ENCODE data around the gene PDE11A.

DNA sequence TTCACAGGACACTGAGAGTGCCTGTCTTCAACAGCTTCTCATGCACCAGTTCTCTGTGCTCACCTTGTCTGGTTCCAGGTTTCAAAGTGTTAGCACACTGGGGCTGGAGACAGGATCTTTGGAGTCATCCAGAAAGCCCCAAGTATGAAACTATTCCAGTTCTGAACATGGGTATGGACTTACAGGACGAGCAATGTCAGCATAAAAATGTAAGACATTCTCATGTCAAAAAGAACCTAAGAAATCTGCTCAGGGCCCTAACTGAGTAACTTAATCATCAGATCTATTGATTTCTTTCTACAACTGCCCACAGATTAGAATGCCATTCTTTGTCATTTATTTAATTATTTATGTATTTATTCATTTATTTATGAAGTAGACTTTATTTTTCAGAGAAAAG, 495.5 kb downstream of the PDE11A start:
- no peak for TF ChIP-seq CTCF (IDR thresholded peaks at IDR 0.05)
- no peak for TF ChIP-seq EP300 (IDR thresholded peaks at IDR 0.05)
- no peak for TF ChIP-seq POLR2A (IDR thresholded peaks at IDR 0.05)
